ENCODE results near the gene CFAP77.

DNA sequence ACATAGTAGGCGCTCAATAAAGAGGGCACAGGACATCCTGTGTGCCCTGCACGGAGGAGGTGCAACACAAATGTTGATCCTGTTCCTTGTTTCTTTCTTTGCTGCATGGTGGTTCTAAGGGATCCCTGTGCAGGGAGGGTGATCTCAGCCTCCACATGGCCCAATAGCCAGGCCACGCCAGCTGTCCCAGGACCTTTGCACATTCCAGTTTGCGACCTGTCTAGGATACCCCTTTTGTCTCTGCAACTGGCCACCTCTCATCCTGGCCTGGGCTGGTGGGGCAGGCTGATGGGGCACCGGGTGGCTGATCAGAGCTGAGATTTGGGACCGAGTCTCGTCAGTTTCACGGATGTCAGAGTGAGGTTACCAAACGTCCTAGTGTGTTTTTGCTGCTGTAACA is 79.5 kb downstream of the CFAP77 start:
- TF ChIP-seq, protein P1, sequence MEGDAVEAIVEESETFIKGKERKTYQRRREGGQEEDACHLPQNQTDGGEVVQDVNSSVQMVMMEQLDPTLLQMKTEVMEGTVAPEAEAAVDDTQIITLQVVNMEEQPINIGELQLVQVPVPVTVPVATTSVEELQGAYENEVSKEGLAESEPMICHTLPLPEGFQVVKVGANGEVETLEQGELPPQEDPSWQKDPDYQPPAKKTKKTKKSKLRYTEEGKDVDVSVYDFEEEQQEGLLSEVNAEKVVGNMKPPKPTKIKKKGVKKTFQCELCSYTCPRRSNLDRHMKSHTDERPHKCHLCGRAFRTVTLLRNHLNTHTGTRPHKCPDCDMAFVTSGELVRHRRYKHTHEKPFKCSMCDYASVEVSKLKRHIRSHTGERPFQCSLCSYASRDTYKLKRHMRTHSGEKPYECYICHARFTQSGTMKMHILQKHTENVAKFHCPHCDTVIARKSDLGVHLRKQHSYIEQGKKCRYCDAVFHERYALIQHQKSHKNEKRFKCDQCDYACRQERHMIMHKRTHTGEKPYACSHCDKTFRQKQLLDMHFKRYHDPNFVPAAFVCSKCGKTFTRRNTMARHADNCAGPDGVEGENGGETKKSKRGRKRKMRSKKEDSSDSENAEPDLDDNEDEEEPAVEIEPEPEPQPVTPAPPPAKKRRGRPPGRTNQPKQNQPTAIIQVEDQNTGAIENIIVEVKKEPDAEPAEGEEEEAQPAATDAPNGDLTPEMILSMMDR (conservative IDR thresholded peaks at IDR 0.05 in 1 of 2, IDR thresholded peaks at IDR 0.05 in 1 of 2; ENCODE audit: extremely low read depth in 1 of 2, insufficient read depth in 1 of 2, low read depth in 1 of 2, low read length in 2 of 2), result no peak
- no peak for TF ChIP-seq EZH2 (IDR thresholded peaks at IDR 0.05; ENCODE audit: borderline replicate concordance, low read length)
